ENCODE data around the gene HNRNPUL1.

The HNRNPUL1 gene

GRCh38 chr19:41330946-41331678 is 66.9 kb downstream of the HNRNPUL1 start:
- no peak overlapping the region for H3K27ac ChIP-seq (ENCODE audit: low read length)
- no peak overlapping the region for H3K4me2 ChIP-seq (ENCODE audit: low read depth, low read length)
- no peak overlapping the region for H2AFZ ChIP-seq (ENCODE audit: low read length)
- no peak for DNase-seq
- no peak overlapping the region for H3K4me3 ChIP-seq (ENCODE audit: low read length)
- peaks cover 18% of the 10 kb centered on the region for H3K4me1 ChIP-seq (ENCODE audit: low read length)
- no peak overlapping the region for H3K9ac ChIP-seq (ENCODE audit: low read length)
- no peaks in the 10 kb centered on the region for H3K27me3 ChIP-seq (replicated peaks; ENCODE audit: insufficient read depth, low read length)
- H3F3A ChIP-seq (ENCODE audit: insufficient read depth, low read length), result peaks cover 21% of the 10 kb centered on the region
- H3K79me2 ChIP-seq (ENCODE audit: low read length), result peaks cover 3% of the 10 kb centered on the region; the same call in 1 of the 2 replicates
- no peaks in the 10 kb centered on the region for H3K9me3 ChIP-seq (replicated peaks; ENCODE audit: insufficient read depth, low read length)
- H4K20me1 ChIP-seq (ENCODE audit: insufficient read depth, low read length), result no peaks in the 10 kb centered on the region
- H3K9me2 ChIP-seq (replicated peaks; ENCODE audit: insufficient read depth, low read length), result no peaks in the 10 kb centered on the region
- H3K36me3 ChIP-seq (replicated peaks; ENCODE audit: insufficient read depth, low read length), result no peaks in the 10 kb centered on the region
- TF ChIP-seq EZH2 (optimal IDR thresholded peaks at IDR 0.05; ENCODE audit: low read depth, low read length), result no peak
- no peak for TF ChIP-seq EZH2phosphoT487 (IDR thresholded peaks at IDR 0.05; ENCODE audit: low read length)
- TF ChIP-seq CTCF (IDR thresholded peaks at IDR 0.05; ENCODE audit: low read length), result no peak

GRCh38 chr19:41332000-41332399 is 67.8 kb downstream of the HNRNPUL1 start:
- no peak overlapping the region for H3K9ac ChIP-seq (ENCODE audit: low read length)
- no peak for DNase-seq
- no peak for TF ChIP-seq EZH2 (optimal IDR thresholded peaks at IDR 0.05; ENCODE audit: low read depth, low read length)

DNA sequence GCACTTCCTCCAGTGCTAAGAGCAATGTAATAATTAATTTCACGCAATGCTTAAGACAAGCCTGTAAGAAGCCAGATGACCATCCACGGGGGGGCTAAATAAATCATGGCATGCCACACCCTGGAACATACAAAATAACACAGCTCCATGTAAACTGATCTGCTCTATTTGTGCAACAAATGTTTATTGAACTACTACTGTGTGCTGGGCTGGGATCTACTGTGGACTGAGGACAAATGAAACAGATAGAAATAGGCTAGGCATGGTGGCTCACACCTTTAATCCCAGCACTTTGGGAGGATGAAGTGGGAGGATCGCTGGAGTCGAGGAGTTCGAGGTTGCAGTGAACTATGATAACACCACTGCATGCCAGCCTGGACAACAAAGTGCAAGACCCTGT is 68.3 kb downstream of the HNRNPUL1 start:
- Histone ChIP-seq H3K9ac (ENCODE audit: low read length) (no peak overlapping the region), H3K27ac (ENCODE audit: low read length) (no peak overlapping the region), H3K9me2 (replicated peaks; ENCODE audit: insufficient read depth, low read length) (no peaks in the 10 kb centered on the region), H3K4me3 (ENCODE audit: low read length) (no peak overlapping the region), H3F3A (ENCODE audit: insufficient read depth, low read length) (peaks cover 12% of the 10 kb centered on the region), H3K27me3 (replicated peaks; ENCODE audit: insufficient read depth, low read length) (no peaks in the 10 kb centered on the region), H3K36me3 (replicated peaks; ENCODE audit: insufficient read depth, low read length) (no peaks in the 10 kb centered on the region), H3K4me2 (ENCODE audit: low read depth, low read length) (no peak overlapping the region), H3K9me3 (replicated peaks; ENCODE audit: insufficient read depth, low read length) (no peaks in the 10 kb centered on the region), H3K79me2 (ENCODE audit: low read length) (no peaks in the 10 kb centered on the region), H4K20me1 (ENCODE audit: insufficient read depth, low read length) (no peaks in the 10 kb centered on the region), H3K4me1 (ENCODE audit: low read length) (peaks cover 13% of the 10 kb centered on the region), H2AFZ (ENCODE audit: low read length) (no peak overlapping the region)
- no peak for TF ChIP-seq EZH2phosphoT487 (IDR thresholded peaks at IDR 0.05; ENCODE audit: low read length)
- TF ChIP-seq CTCF (IDR thresholded peaks at IDR 0.05; ENCODE audit: low read length), result no peak
- no peak for TF ChIP-seq EZH2 (optimal IDR thresholded peaks at IDR 0.05; ENCODE audit: low read depth, low read length)
- no peak for DNase-seq

More at GRCh38 chr19:41332000-41332399, 67.8 kb downstream of the HNRNPUL1 start:
- Histone ChIP-seq H3K4me2 (ENCODE audit: low read depth, low read length) (no peak overlapping the region), H3K9me2 (replicated peaks; ENCODE audit: insufficient read depth, low read length) (no peaks in the 10 kb centered on the region), H3K4me1 (ENCODE audit: low read length) (peaks cover 14% of the 10 kb centered on the region), H3K27ac (ENCODE audit: low read length) (no peak overlapping the region), H3F3A (ENCODE audit: insufficient read depth, low read length) (peaks cover 15% of the 10 kb centered on the region), H2AFZ (ENCODE audit: low read length) (no peak overlapping the region), H3K36me3 (replicated peaks; ENCODE audit: insufficient read depth, low read length) (no peaks in the 10 kb centered on the region), H3K9me3 (replicated peaks; ENCODE audit: insufficient read depth, low read length) (no peaks in the 10 kb centered on the region), H3K4me3 (ENCODE audit: low read length) (no peak overlapping the region), H4K20me1 (ENCODE audit: insufficient read depth, low read length) (no peaks in the 10 kb centered on the region), H3K79me2 (ENCODE audit: low read length) (peaks cover under 1% of the 10 kb centered on the region; the same call in 1 of the 2 replicates), H3K27me3 (replicated peaks; ENCODE audit: insufficient read depth, low read length) (no peaks in the 10 kb centered on the region)

- no peak overlapping the region for H2AFZ ChIP-seq (ENCODE audit: low read length)
- no peaks in the 10 kb centered on the region for H3K79me2 ChIP-seq (ENCODE audit: low read length)
- H3K9me3 ChIP-seq (replicated peaks; ENCODE audit: insufficient read depth, low read length), result no peaks in the 10 kb centered on the region
- H3K4me2 ChIP-seq (ENCODE audit: low read depth, low read length), result no peak overlapping the region
- DNase-seq, result no peak
- H3F3A ChIP-seq (ENCODE audit: insufficient read depth, low read length), result no peaks in the 10 kb centered on the region
- TF ChIP-seq EZH2 (optimal IDR thresholded peaks at IDR 0.05; ENCODE audit: low read depth, low read length) (no peak), EZH2phosphoT487 (IDR thresholded peaks at IDR 0.05; ENCODE audit: low read length) (no peak)
- H3K27me3 ChIP-seq (replicated peaks; ENCODE audit: insufficient read depth, low read length), result no peaks in the 10 kb centered on the region
- H4K20me1 ChIP-seq (ENCODE audit: insufficient read depth, low read length), result no peaks in the 10 kb centered on the region
- no peak overlapping the region for H3K9ac ChIP-seq (ENCODE audit: low read length)
- H3K4me3 ChIP-seq (ENCODE audit: low read length), result no peak overlapping the region
- H3K36me3 ChIP-seq (replicated peaks; ENCODE audit: insufficient read depth, low read length), result no peaks in the 10 kb centered on the region
- no peaks in the 10 kb centered on the region for H3K4me1 ChIP-seq (ENCODE audit: low read length)
- no peaks in the 10 kb centered on the region for H3K9me2 ChIP-seq (replicated peaks; ENCODE audit: insufficient read depth, low read length)
- H3K27ac ChIP-seq (ENCODE audit: low read length), result no peak overlapping the region
These were observed 70.6 kb downstream of the HNRNPUL1 start for GRCh38 chr19:41334793-41335192.

Data from MM.1S (cell line).